HG02610 (cell line): ENCODE data around the gene MYOG.

Source experiments
- ATAC-seq: cut with Tn5 transposase; IDR thresholded peaks from one replicate; pipeline ENCODE4 v1.9.1; 2021; ENCODE audit warnings: mild to moderate bottlenecking, moderate library complexity; ENCODE audit not compliant: unreplicated experiment

MYOG gene

DNA sequence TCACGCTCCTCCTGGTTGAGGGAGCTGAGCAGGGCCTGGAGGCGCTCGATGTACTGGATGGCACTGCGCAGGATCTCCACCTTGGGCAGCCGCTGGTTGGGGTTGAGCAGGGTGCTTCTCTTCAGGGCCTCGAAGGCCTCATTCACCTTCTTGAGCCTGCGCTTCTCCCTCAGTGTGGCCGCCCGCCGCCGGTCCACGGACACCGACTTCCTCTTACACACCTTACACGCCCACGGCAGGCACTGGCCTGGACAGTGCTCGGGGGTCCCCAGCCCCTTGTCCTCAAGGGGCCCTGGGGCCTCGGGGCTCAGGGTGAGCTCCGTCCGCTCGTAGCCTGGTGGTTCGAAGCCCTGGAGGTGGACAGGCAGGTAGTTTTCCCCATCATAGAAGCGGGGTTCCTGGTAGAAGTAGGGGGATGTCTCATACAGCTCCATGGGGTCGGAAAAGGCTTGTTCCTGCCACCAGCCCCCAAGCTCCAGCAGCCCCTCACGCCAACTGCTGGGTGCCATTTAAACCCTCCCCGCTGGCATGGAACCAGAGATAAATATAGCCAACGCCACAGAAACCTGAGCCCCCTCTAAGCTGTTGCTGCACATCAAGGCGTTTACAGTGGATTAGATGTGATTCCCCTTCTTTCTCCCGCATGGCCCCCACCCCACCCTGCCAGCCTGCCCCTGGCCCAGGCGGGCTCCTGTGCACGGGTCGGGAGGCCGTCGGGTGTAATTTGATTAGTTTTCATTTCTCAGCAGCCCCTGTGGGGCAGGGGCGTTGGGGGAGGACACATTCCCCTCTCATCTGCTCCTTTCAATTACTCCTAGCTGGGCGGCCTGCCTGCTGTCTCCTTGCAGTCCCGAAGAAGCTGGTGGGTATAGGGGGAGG is at the start of gene MYOG:
Gene MYOG (minus strand): TSS at position 485 of the 879 bp plus-strand sequence. CDS start 51 bp downstream, at position 434.
- no peak for ATAC-seq

DNA sequence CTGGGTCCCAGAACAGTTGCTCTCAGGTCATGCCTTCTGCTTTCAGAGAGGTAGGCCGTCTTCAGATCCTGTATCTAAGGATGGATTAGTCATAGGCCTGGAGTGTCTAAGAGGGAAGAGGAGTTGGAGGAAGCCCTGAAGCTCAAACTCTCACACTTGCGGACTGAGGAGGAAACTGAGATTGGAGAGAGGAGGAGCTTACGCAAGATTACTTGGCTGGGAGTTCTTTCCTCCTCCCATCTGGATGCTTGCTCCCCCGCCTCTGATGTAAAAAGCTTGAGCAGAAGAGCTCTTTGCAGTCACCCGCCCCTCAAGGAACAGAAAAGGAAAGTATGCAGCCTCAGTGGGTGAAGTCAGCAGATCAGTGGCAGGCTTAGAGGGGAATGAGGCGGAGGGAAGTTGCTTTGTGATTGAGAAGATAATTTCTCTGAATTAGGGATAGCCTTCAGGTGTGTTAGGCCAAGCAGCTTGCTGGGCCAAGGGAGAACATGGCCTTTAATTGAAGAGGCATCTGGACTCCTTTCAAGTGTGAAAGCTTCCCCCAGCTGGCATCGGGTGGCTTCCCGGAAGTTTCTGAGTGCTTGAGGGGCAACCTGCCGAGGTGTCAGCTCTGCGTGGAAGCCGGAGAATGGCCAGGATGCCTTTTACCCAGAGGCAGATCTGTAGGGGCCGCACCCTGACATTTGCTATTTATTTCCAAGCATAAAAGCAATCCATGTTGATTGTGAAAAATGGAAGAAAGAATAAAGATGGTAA is 48.3 kb upstream of the MYOG start:
- no peak for ATAC-seq

DNA sequence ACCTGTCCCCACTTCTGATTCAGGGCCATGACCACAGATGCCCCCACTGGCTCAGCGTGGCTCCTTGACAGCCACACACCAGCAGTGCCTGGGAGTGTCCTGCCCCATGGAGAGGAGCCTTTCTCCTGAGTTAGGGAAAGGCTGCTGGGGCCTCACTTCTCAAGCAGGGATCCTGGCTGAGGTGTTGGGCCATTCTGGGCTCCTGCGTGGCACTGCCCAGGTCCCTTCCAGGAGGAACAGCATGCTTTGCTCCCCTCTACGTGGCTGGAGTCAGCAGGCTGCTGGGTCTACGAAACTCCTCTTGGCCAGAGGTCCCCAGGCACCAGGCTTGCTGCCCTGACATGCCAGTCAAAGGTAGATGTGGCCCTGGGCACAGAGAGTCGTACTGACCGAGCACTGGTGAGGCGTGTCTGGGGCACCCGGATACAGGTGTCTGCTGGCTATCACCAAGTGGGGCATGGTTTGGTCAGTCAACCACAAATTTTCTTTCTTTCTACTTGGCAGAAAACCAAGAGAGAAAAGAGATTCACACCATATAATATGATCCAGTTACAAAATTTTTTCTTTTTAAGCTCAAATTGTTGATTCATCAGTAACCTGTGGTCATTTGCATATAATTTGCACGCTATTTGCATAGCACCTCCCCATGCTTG is 45.9 kb upstream of the MYOG start:
- ATAC-seq = no peak

DNA sequence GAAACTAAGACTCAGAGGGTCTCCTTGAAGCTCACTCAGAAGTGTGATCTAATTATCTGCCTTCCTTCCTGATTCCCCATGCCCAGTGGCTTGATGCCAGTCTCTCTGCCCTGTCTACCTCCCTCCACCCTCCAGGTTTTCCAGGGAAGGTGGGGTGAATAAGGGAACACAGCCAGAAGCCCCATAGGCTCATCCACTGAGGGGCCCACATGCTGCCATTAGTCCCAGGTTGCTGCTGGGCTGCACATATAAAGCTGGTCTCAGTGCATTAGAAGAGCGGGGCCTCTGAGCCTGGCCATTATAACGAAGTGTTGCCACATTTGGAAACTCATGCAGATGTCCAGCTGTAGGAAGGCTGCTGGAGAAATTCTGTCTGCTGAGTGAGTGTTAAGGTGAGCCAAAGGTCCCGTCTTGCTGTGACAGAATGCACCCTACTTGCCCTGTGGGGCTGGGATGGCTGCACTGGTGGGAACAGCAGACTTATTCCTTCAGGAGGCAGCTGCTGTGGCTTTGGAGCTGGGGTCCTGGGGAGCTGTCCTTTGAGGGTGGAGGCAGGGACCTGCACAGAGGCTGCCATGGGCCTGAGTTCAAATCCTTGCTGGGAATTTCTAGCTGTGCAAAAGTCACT is 44.7 kb upstream of the MYOG start:
- ATAC-seq = no peak

DNA sequence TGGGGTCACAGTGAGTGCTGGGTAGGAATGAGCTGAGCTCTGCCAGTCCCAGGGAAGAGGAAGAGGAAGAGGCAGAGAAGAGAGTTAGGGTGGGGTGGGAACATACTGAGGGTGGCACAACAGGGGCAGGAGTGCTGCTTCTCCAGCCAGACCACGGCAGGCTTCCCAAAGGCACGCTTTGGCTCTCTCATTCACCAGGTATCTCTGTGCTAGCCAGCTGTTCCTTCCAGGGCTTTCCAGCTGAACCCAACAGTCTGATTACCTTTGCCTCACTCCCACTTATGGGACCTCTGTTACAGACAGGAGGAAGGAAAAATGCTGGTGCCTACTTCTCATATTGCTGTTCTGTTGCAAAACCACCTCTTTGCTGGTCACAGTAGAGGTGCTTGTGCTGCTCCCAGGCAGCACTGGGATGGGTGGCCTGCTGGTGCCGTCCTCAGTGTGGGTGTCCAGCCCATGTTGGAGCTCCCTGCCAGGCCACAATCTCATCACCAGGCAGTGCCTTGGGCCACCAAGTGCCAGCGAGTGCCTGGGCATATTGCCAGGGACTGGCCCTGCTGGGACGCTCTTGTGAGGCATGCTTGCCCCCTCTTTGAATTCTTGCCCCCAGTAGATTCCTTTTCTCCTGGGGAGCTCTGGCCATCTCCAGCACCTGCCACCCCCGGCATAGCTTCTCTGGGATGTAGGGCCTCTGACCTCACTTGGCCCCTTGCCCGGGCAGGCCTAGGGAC is 43.9 kb upstream of the MYOG start:
- no peak for ATAC-seq

DNA sequence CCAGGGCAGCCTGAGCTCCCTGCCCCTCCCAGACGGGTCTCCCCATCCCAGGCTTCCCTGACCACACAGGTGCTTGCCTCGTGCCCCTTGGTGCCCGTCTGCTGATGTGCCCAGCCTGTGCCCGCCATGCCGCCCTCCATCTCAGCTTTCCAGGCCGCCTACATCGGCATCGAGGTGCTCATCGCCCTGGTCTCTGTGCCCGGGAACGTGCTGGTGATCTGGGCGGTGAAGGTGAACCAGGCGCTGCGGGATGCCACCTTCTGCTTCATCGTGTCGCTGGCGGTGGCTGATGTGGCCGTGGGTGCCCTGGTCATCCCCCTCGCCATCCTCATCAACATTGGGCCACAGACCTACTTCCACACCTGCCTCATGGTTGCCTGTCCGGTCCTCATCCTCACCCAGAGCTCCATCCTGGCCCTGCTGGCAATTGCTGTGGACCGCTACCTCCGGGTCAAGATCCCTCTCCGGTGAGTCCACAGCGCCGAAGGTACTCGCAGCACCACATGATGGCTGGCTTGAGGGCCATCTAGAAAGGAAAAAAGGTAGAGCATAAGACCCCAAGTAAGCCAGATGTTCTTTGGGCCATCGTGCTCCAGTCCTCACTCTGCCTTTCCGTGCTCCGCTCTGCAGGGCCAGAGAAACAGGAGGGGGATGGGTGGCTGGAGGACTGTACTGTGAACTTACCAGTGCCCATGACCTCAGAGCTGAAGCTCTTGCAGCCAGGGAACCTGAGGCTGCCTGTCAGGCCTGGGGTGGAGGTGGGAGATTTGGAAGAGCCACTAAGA is 43.1 kb upstream of the MYOG start:
- no peak for ATAC-seq

DNA sequence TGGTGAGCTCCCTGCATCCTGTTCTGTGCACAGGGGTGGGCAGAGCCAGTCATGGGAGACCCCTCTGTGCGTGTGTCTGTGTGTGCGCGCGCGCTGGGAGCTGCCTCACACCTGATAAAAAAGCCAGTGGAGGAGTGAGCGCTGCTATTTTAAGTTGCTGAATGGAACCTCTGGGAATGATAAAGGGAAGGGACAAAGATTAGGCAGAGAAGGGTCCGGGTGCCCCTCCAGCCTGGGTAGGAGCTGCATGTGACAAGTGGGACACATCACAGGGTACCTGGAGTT is 42.6 kb upstream of the MYOG start:
- no peak for ATAC-seq

DNA sequence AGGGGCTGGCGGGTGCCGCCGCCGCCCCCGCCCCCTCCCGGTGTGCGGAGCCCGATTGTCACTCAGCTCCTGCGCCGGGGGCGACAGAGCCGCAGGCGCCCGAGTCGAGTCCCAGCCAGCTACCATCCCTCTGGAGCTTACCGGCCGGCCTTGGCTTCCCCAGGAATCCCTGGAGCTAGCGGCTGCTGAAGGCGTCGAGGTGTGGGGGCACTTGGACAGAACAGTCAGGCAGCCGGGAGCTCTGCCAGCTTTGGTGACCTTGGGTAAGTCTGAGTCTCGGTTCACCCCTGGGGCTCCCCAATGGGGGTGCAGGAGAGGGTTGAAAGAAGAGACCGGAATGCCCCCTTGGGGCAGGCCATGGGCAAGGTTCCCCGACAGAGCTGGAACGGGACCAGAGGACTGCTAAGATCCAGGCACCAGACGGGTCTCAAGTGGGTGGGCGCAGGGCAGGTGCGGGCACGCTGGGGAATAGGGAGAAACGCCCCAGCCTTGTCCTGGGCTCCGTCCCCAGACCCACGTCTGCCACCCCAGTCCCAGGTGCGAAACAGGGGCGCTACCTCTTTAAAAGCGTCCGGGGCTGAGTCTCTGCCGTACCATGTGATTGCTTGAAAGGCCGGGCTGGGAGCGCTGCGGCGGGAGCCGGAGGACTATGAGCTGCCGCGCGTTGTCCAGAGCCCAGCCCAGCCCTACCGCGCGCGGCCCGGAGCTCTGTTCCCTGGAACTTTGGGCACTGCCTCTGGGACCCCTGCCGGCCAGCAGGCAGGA is 42.0 kb upstream of the MYOG start, which contains the start of gene ADORA1:
Gene ADORA1 (plus strand): TSS at position 61 of the 765 bp plus-strand sequence. CDS start 1,116 bp downstream, outside the sequence.
- no peak for ATAC-seq

DNA sequence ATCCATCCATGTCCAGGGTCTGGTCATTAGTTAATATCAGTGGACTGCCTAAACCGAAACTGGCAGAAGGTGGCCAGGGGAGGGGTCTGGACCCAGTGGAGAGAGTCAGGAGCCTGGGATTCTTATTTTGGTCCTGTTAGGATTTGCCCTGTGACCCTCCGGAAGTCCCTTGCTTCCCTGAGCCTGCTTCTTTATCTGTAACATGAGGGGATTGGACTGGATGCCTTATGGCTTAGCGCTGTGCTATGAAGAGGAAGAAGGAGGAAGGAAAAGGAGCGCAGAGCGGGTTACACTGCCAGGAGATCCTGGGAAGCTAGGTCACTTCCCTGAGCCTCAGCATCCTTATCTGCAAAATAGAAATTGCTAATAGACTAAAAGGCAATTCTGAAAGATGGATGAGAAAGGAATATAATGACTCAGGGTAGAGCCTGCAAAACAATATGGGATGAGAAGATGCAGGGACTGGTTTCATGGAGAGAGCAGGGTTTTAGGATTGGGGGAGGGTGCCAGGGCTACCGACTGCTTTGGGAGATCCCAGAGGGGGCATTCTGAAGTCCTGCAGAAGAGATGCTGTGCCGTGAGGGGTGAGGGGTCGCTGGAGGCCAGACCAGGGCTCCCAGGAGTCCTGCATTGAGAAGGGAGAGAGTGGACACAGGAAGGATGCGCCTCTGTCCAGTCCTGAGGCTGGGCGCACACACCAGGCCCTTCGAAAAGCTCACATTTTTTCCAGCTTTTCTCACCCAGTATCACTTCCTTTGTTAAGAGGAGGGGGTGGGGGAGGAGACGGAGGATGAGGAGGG is 41.3 kb upstream of the MYOG start:
- no peak for ATAC-seq

DNA sequence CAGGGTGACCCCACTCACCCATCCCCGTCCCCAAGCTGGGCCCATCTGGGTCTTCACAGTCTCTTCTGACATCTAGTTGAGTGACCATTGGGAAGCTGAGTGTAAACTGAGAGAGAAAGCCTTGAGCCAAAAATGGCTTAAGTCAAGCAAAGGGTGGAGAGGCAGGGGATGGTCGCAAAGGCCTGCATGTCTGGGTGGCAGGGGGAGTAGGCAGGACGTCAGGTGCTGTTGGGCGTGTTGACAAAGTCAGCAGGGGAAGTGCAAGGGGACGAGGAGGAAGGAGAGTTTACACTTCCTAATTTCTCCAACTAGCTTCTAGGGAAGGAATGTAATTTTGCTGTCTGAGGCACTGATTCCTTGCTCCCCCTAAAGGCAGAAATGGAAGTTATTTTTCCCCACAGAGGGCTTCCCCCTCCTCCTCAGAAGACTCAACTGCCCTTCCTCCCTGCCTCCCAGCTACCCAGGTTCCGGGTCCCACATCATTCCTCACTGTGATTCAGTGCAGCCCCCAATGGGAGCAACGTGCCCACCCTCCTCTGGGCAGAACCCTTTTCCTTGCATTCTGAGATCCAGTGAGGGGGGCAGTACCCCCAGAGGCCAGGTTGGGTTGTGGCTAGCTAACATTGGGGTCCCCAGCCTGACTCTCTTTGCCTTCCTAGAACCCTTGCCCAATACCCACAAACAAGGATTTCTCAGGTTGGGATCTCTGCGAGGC is 40.5 kb upstream of the MYOG start:
- no peak for ATAC-seq

DNA sequence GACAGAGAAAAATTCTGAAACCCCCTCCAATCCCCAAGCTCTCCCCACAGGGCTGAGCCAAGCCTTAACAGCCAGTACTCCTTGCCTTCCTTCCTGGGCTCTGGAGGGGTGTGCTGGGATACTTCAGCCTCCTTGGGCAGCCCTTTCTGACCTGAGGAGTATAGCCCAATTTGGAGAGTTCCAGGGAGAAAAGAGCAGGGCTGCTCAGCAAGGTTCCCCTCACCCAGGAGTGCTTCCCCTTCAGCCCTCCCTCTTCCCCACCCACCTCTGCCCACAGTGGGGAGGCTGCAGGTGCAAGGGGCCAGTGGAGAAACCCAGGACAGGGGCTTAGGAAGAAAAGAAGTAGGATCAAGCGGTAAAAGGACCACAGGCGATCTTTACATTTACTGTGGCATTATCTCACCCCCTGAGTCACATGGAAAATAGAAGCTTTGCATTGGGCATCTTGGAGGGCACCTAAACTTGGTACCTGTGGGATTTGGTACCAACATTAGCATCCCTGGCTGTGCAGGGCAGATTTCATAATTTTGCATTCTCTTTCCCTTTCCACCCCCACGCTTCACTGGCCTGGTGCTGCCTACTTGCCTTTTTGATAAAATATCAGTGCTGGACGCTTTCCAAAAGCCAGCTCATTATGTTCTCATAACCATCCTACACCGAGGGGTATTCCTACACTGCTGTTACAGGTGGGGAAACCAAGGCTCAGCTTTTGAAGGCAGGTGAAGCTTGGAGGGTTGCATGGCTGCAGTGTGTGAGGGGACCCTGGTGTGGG is 38.9 kb upstream of the MYOG start:
- ATAC-seq = no peak

DNA sequence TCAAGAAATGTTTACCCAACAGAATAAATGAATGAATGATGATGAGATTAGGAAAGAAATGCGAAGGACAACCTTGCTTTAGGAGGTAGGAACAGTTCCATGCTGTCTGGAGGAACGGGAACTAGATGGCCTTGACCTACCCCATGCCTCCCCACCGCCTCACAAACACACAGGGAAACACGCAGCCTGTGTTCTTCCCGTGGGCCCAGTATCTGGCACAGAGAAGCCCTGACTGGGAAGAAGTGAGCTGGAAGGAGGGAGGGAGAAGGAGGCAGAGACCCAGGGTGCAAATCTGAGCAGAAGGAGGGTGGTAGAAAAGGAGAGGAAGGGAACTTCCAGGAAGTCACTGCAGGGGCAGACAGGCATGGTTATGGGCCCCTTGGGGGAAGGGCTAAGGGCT is 38.2 kb upstream of the MYOG start:
- no peak for ATAC-seq

DNA sequence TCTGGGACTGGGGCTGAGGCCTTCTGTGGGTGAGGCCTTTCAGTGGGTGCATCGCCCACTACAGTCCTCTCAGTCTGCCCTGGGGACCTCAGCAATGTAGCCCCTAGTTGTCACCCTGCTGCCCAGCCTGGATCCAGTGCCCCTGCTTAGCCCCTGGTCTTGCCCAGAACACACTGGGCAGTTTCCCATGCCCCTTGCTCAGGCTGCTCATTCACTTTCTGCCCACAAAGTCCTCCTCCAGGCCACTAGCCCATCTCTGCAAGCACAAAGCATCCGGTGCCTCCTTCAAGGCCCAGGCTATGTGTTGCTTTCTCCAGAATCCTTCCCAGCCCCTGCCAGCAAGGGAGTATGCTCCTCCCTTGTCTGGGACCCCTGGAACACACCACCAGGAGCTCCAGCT is 36.3 kb upstream of the MYOG start:
- no peak for ATAC-seq

DNA sequence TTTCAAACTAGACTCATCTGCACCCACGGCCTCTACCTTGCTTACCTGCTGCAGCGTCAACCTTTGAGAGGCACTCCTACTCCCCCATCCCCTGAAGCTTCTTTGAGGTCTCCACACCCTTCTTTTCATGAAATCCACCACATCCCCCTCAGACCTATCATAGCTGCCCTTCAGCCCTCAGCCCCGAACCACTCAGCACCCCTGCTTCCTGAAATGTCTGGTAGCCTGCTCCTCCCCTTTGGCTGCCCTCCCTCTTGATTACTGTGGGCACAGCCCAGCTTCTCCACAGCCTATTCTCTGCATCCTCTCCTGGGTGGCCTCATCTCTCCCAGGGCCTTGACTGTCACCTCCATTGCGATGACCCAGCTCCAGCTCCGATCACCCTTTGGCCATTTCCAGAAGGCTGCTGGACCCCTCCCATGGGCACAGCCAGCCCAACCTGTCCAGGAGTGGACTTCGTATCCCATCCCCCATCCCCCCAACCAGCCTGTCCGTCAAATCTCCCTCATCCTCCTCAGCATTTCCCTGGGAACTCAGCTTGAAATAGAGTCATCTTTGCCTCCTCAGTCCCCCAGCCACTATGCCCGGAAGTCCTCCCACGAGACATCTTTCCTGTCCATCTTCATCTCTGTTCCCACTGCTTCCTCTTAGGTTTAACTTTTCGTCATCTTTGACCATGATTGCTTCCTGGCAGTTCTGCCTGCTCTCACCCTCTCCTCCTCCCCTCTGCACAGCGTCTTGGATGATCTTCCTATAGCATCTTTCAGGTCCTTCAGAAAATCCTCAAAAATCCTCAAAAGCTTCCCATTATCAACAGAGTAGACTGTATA is 35.6 kb upstream of the MYOG start:
- no peak for ATAC-seq

DNA sequence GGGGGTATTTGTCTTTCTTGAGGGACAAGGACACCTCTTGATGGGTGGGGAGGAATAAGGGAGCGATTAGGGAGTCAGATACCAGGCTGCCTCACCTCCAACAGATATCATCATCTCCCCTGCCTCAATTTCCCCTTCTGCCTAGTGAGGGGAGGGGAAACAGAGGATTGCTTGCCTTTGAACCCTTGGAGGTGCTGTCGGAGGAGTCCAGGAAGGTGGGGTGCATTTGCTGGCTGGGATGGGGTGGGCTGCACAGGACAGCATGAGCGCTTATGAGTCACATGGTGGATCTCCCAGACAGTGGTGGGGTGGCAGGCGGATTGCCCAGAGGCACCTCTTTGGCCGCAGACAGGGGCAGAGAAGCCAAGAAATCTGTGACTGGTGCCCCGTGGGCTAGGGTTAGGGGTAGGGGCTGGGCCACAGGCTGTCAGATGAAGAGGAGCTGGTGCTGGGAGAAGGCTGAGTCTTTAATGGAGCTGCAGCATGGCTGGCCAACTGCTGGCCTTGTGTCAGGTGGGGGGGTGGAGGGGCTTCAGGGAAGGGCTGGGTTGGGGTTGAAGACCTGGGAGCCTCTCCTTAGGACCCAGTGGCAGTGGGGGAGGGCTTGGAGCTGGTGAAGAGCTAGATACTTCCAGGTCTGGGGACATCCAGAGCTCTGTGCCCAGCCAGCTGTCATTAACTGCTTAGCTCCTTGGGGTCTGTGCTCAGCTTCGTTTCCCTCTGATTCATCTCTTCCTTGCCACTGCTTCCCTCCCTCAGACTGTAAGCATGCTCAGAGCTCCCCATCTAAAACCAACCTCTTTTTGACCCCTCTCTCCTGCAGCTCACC is 34.7 kb upstream of the MYOG start:
- no peak for ATAC-seq
